ENCODE results near the gene HTT.
"Not testable (repeated sequence)": the region's sequence is repeated elsewhere in the genome, so short reads cannot be mapped to it uniquely, and the experiment has no call there.

DNA sequence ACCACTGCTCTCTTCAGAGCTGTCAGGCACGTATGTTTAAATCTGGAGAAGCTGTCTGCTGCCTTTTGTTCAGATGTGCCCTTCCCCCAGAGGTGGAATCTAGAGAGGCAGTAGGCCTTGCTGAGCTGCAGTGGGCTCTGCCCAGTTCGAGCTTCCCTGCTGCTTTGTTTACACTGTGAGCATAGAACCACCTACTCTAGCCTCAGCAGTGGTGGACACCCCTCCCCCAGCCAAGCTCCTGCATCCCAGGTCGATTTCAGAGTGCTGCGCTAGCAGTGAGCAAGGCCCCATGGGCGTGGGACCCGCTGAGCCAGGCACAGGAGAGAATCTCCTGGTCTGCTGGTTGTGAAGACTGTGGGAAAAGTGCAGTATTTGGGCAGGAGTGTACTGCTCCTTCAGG is 92.0 kb downstream of the HTT start:
- TF ChIP-seq, protein P1, sequence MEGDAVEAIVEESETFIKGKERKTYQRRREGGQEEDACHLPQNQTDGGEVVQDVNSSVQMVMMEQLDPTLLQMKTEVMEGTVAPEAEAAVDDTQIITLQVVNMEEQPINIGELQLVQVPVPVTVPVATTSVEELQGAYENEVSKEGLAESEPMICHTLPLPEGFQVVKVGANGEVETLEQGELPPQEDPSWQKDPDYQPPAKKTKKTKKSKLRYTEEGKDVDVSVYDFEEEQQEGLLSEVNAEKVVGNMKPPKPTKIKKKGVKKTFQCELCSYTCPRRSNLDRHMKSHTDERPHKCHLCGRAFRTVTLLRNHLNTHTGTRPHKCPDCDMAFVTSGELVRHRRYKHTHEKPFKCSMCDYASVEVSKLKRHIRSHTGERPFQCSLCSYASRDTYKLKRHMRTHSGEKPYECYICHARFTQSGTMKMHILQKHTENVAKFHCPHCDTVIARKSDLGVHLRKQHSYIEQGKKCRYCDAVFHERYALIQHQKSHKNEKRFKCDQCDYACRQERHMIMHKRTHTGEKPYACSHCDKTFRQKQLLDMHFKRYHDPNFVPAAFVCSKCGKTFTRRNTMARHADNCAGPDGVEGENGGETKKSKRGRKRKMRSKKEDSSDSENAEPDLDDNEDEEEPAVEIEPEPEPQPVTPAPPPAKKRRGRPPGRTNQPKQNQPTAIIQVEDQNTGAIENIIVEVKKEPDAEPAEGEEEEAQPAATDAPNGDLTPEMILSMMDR (IDR thresholded peaks at IDR 0.05; ENCODE audit: low read depth, low read length, missing input control) = not testable (repeated sequence)
- not testable (repeated sequence) for TF ChIP-seq FOXA1 (IDR thresholded peaks at IDR 0.05); GABPA (IDR thresholded peaks at IDR 0.05 in 1 of 2, conservative IDR thresholded peaks at IDR 0.05 in 1 of 2); RAD21 (IDR thresholded peaks at IDR 0.05); HNF4G (IDR thresholded peaks at IDR 0.05); TAF1 (conservative IDR thresholded peaks at IDR 0.05); NR2F2 (IDR thresholded peaks at IDR 0.05); JUND (IDR thresholded peaks at IDR 0.05); EGR1 (IDR thresholded peaks at IDR 0.05; ENCODE audit: low read depth in 2 of 2); RXRA (IDR thresholded peaks at IDR 0.05)
- TF ChIP-seq, protein P2, sequence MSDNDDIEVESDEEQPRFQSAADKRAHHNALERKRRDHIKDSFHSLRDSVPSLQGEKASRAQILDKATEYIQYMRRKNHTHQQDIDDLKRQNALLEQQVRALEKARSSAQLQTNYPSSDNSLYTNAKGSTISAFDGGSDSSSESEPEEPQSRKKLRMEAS (IDR thresholded peaks at IDR 0.05) = not testable (repeated sequence)
- TF ChIP-seq, protein P3, sequence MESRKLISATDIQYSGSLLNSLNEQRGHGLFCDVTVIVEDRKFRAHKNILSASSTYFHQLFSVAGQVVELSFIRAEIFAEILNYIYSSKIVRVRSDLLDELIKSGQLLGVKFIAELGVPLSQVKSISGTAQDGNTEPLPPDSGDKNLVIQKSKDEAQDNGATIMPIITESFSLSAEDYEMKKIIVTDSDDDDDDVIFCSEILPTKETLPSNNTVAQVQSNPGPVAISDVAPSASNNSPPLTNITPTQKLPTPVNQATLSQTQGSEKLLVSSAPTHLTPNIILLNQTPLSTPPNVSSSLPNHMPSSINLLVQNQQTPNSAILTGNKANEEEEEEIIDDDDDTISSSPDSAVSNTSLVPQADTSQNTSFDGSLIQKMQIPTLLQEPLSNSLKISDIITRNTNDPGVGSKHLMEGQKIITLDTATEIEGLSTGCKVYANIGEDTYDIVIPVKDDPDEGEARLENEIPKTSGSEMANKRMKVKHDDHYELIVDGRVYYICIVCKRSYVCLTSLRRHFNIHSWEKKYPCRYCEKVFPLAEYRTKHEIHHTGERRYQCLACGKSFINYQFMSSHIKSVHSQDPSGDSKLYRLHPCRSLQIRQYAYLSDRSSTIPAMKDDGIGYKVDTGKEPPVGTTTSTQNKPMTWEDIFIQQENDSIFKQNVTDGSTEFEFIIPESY (IDR thresholded peaks at IDR 0.05) = not testable (repeated sequence)
- TF ChIP-seq, protein P4, sequence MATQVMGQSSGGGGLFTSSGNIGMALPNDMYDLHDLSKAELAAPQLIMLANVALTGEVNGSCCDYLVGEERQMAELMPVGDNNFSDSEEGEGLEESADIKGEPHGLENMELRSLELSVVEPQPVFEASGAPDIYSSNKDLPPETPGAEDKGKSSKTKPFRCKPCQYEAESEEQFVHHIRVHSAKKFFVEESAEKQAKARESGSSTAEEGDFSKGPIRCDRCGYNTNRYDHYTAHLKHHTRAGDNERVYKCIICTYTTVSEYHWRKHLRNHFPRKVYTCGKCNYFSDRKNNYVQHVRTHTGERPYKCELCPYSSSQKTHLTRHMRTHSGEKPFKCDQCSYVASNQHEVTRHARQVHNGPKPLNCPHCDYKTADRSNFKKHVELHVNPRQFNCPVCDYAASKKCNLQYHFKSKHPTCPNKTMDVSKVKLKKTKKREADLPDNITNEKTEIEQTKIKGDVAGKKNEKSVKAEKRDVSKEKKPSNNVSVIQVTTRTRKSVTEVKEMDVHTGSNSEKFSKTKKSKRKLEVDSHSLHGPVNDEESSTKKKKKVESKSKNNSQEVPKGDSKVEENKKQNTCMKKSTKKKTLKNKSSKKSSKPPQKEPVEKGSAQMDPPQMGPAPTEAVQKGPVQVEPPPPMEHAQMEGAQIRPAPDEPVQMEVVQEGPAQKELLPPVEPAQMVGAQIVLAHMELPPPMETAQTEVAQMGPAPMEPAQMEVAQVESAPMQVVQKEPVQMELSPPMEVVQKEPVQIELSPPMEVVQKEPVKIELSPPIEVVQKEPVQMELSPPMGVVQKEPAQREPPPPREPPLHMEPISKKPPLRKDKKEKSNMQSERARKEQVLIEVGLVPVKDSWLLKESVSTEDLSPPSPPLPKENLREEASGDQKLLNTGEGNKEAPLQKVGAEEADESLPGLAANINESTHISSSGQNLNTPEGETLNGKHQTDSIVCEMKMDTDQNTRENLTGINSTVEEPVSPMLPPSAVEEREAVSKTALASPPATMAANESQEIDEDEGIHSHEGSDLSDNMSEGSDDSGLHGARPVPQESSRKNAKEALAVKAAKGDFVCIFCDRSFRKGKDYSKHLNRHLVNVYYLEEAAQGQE (IDR thresholded peaks at IDR 0.05) = not testable (repeated sequence)
- TF ChIP-seq, protein P5, sequence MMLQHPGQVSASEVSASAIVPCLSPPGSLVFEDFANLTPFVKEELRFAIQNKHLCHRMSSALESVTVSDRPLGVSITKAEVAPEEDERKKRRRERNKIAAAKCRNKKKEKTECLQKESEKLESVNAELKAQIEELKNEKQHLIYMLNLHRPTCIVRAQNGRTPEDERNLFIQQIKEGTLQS (IDR thresholded peaks at IDR 0.05) = not testable (repeated sequence)
